DND-41 (cell line): Measurements from ENCODE around the gene NAA35.

Experiments
- EZH2 ChIP-seq: IDR thresholded peaks from 3 replicates; pipeline ENCODE4 v1.6.1; 2012; ENCODE audit warnings: borderline replicate concordance, low read depth, mild to moderate bottlenecking, moderate library complexity, low read length, inconsistent platforms; ENCODE audit not compliant: severe bottlenecking
- TF ChIP-seq, protein P1 (sequence below): IDR thresholded peaks from 2 replicates; pipeline ENCODE4 v1.5.1; 2012; ENCODE audit warnings: borderline replicate concordance, low read length, moderate library complexity, mild to moderate bottlenecking; ENCODE audit not compliant: poor library complexity, severe bottlenecking; ENCODE audit errors: extremely low read depth

DNA sequence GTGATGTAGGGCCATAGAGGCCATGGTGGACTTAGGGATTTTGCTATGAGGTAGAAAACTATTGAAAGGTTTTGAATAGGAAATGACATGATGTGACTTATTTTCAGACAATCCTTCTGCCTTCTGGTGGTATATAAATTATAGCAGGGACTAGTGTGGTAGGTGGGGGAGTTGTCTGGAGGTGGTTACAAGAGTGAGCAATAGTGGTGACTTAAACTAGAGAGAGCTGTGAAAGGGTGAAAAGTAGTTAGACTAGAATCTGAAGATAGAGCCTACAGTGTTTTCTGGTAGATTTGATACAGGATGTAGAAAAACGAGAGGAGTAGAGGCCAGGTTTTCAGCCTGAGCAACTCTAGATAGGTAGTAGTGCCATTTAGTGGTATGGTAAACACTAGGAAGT, 32.3 kb downstream of the NAA35 start:
- TF ChIP-seq, protein P1, sequence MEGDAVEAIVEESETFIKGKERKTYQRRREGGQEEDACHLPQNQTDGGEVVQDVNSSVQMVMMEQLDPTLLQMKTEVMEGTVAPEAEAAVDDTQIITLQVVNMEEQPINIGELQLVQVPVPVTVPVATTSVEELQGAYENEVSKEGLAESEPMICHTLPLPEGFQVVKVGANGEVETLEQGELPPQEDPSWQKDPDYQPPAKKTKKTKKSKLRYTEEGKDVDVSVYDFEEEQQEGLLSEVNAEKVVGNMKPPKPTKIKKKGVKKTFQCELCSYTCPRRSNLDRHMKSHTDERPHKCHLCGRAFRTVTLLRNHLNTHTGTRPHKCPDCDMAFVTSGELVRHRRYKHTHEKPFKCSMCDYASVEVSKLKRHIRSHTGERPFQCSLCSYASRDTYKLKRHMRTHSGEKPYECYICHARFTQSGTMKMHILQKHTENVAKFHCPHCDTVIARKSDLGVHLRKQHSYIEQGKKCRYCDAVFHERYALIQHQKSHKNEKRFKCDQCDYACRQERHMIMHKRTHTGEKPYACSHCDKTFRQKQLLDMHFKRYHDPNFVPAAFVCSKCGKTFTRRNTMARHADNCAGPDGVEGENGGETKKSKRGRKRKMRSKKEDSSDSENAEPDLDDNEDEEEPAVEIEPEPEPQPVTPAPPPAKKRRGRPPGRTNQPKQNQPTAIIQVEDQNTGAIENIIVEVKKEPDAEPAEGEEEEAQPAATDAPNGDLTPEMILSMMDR, result no peak
- no peak for TF ChIP-seq EZH2
